Subcutaneous abdominal adipose tissue (tissue), 5 donors: ENCODE results near the gene MYL11.

ENCODE experiments used
- H3K27ac ChIP-seq: one replicate; pipeline ENCODE4 v1.7.0; 2013; ENCODE audit warnings: low read depth, mild to moderate bottlenecking, inconsistent platforms, low read length, moderate library complexity
- H3K27me3 ChIP-seq, 5 donors: one replicate each; pipeline ENCODE4 v1.7.0; 2013; ENCODE audit warnings: low read length in 5 of 5, inconsistent platforms in 1 of 5; ENCODE audit not compliant: control insufficient read depth in 5 of 5, insufficient read depth in 4 of 5
- H3K36me3 ChIP-seq, 5 donors: one replicate each; pipeline ENCODE4 v1.7.0; 2013; ENCODE audit warnings: low read length in 5 of 5; ENCODE audit not compliant: control insufficient read depth in 5 of 5, insufficient read depth in 5 of 5
- H3K4me1 ChIP-seq, 5 donors: one replicate each; pipeline ENCODE4 v1.7.0; 2013; ENCODE audit warnings: low read length in 5 of 5, mild to moderate bottlenecking in 3 of 5, moderate library complexity in 1 of 5; ENCODE audit not compliant: control insufficient read depth in 5 of 5, insufficient read depth in 5 of 5
- H3K4me3 ChIP-seq, 5 donors: one replicate each; pipeline ENCODE4 v1.7.0; 2013; ENCODE audit warnings: low read length in 5 of 5, low read depth in 1 of 5
- H3K9ac ChIP-seq, 5 donors: one replicate each; pipeline ENCODE4 v1.7.0; 2013; ENCODE audit warnings: low read length in 5 of 5, mild to moderate bottlenecking in 4 of 5, moderate library complexity in 3 of 5
- H3K9me3 ChIP-seq, 5 donors: one replicate each; pipeline ENCODE4 v1.7.0; 2013; ENCODE audit warnings: low read length in 5 of 5; ENCODE audit not compliant: control insufficient read depth in 5 of 5
- donor health status: healthy.
- donor health status: healthy.
- donor health status: healthy.
- donor health status: healthy.
- donor health status: healthy.

Gene MYL11

GRCh38 chr16:30378236-30379157, 3.9 kb downstream of the MYL11 start:
- Histone ChIP-seq H3K4me3 (peak overlapping the region; percentile 43 to 87 (median 76)), H3K4me1 (peaks cover 0 to 24% (median 18%) of the 10 kb centered on the region in 5 donors), H3K27me3 (no peaks in the 10 kb centered on the region), H3K9ac (peak overlapping the region in 4 of 5 donors; percentile 53 to 96 (median 89)), H3K27ac (peak overlapping the region; percentile 98), H3K9me3 (no peaks in the 10 kb centered on the region), H3K36me3 (no peaks in the 10 kb centered on the region)

DNA sequence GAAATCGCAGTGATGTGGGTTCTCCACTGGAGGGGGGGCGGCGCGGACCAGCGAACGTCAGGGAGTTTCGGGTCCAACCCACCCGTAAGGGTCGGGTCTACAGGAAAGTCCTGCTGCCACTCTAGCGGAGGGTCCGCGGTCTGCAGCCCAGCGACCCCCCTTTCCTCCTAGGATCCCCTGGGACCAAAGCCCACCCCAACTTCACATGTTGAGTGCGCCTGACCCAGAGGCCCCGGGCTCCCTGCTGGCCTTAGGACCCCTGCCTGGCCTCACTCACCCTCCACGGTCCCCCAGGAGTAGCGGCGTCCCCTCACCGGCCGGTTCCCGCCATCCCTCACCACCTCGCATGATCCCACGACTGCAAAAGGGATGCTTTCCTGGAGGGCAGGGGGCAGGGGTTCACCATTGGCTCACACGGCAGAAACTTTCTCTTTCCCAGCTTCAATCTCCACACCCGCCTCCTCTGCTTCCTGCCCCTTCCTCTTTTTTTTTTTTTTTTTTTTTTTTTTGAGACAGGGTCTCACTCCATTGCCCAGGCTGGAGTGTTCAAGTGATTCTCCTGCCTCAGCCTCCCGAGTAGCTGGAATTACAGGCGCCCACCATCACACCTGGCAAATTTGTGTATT, 4.7 kb downstream of the MYL11 start:
- Histone ChIP-seq H3K27ac (peak overlapping the region; percentile 98), H3K4me3 (peak overlapping the region in 4 of 5 donors; percentile 72 to 87 (median 81)), H3K4me1 (peaks cover 0 to 24% (median 18%) of the 10 kb centered on the region in 5 donors), H3K36me3 (no peaks in the 10 kb centered on the region), H3K9ac (peak overlapping the region in 4 of 5 donors; percentile 13 to 93 (median 68)), H3K9me3 (no peaks in the 10 kb centered on the region), H3K27me3 (no peaks in the 10 kb centered on the region)

- peaks cover 0 to 24% (median 18%) of the 10 kb centered on the region in 5 donors for H3K4me1 ChIP-seq
- H3K9me3 ChIP-seq = no peaks in the 10 kb centered on the region
- no peak overlapping the region for H3K27ac ChIP-seq
- H3K27me3 ChIP-seq = no peaks in the 10 kb centered on the region
- no peak overlapping the region for H3K9ac ChIP-seq
- H3K36me3 ChIP-seq = no peaks in the 10 kb centered on the region
- H3K4me3 ChIP-seq = no peak overlapping the region
Measured at GRCh38 chr16:30380072-30380802, 5.6 kb downstream of the MYL11 start.

DNA sequence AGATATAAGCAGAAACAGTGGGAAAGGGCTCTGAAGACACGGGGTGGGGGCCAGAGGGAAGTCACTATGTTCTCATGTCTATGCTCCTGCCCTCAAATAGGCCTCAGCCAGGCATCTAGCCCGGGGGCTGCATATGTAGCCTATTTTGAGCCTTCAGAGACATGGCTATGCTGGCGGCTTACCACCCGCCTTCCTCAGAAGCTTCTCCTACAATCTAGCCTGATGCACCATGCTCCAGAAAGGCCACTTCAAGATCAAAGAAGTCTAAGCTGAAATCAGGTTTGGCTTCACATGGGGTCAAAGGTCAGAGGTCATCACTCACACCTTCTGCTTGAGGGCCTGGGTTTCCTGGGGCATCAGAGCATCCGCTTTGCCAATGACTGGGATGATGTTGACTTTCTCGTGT, 6.2 kb downstream of the MYL11 start:
- Histone ChIP-seq H3K27me3 (no peaks in the 10 kb centered on the region), H3K36me3 (no peaks in the 10 kb centered on the region), H3K9me3 (no peaks in the 10 kb centered on the region), H3K9ac (no peak overlapping the region), H3K27ac (no peak overlapping the region), H3K4me1 (peaks cover 0 to 24% (median 18%) of the 10 kb centered on the region in 5 donors), H3K4me3 (no peak overlapping the region)

GRCh38 chr16:30381291-30382041, 6.9 kb downstream of the MYL11 start:
- H3K27ac ChIP-seq = no peak overlapping the region

GRCh38 chr16:30382111-30382881, 7.7 kb downstream of the MYL11 start, which contains the start of gene SEPTIN1:
SEPTIN1 (minus strand) TSS chr16:30382561; CDS start chr16:30382542, 19 bp downstream.
- no peak within 1 kb of the TSS for H3K27ac ChIP-seq
- no peak within 1 kb of the TSS for H3K4me3 ChIP-seq
- H3K9me3 ChIP-seq = no peaks in the 10 kb centered on the region

More at GRCh38 chr16:30381291-30382041, 6.9 kb downstream of the MYL11 start:
- Histone ChIP-seq H3K9me3 (no peaks in the 10 kb centered on the region), H3K9ac (no peak overlapping the region), H3K27me3 (no peaks in the 10 kb centered on the region), H3K4me3 (no peak overlapping the region), H3K36me3 (no peaks in the 10 kb centered on the region), H3K4me1 (peaks cover 0 to 24% (median 18%) of the 10 kb centered on the region in 5 donors)

GRCh38 chr16:30383521-30383920, 8.9 kb downstream of the MYL11 start:
- no peaks in the 10 kb centered on the region for H3K9me3 ChIP-seq

More at GRCh38 chr16:30382111-30382881, 7.7 kb downstream of the MYL11 start, which contains the start of gene SEPTIN1:
- no peak within 1 kb of the TSS for H3K9ac ChIP-seq
- H3K4me1 ChIP-seq = peaks cover 0 to 21% (median 15%) of the 10 kb centered on the region in 5 donors
- no peaks in the 10 kb centered on the region for H3K36me3 ChIP-seq
- no peaks in the 10 kb centered on the region for H3K27me3 ChIP-seq

GRCh38 chr16:30394592-30395154, 20.1 kb downstream of the MYL11 start:
- Histone ChIP-seq H3K9me3 (no peaks in the 10 kb centered on the region), H3K27me3 (no peaks in the 10 kb centered on the region), H3K36me3 (peaks cover 0 to 16% (median 10%) of the 10 kb centered on the region in 5 donors), H3K9ac (peak overlapping the region; percentile 39 to 82 (median 77)), H3K27ac (peak overlapping the region; percentile 52), H3K4me1 (peaks cover 2 to 22% (median 17%) of the 10 kb centered on the region in 5 donors), H3K4me3 (peak overlapping the region; percentile 64 to 88 (median 75))

More at GRCh38 chr16:30383521-30383920, 8.9 kb downstream of the MYL11 start:
- H3K4me3 ChIP-seq = no peak overlapping the region
- no peaks in the 10 kb centered on the region for H3K36me3 ChIP-seq
- H3K27ac ChIP-seq = no peak overlapping the region
- H3K4me1 ChIP-seq = peaks cover 0 to 12% (median 9%) of the 10 kb centered on the region in 5 donors
- H3K27me3 ChIP-seq = no peaks in the 10 kb centered on the region
- no peak overlapping the region for H3K9ac ChIP-seq
